Colon (tissue), 2 donors: ENCODE results near the gene PTCH1.

Experiments
- FAIRE-seq: peaks from 2 replicates; lab custom pipeline; 2012; peaks lifted over from hg19 to GRCh38; lab: Jason Lieb, UNC
- donor health status: control.
- donor health status: control.

Gene PTCH1

DNA sequence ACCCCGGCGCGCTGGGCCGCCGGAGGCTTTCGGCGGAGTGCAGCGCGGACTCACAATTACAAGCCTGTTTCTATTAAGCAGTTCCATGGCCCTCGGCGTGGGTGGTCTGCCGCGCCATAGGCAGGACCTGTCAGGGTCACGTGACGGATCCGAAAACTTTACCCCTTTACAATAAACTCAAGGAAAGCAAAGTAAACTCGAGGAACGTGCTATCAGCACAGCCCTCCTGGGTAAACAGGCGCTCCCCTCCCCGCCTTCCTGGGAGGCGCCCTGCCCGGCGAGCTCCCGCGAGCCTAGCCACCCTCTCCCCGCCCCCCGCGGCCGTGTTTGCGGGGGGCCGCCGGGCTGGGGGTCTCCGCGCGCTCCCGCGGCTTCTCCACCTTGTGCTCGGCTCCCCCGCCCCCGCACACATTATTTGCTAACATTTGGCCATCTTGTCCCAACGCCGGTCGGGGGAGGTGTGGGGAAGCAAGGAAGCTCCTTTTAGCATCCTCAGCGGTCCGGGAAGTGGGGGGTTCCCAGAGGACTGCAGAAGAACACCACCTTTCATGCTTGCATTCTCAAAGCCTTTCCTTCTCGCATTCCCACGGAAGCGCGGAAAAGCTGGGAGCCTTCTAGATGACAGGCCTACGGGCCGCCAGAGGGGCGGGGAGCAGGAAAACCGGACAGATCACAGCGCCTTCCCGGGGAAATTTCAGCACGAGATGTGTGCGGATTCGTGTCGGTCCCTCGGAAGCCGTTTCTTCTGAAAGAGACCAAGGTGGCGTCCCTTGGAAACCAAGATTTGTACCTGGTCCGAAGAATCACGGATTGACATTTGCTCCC lies at the start of gene PTCH1:
PTCH1 (minus strand) TSS at position 238 of the 825 bp plus-strand sequence.
- FAIRE-seq: no peak

DNA sequence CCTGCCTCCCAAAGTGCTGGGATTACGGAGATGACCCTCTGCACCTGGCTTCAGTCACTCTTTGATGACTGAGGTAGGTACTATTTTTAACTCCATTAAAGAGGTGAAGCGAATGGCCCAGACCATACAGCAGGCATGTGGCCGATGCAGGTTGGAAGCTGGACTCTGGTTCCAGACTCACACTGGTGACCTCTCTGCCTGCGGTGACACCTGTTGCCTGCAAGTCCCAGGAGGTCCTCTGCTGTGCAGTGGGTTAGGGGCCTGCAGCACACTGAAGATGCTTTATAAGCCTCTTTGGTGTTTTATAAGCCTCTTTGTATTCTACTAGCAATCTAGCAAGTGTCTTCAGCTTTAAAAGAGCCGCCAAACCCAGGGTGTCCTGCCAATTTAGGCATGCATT lies 49.2 kb upstream of the PTCH1 start:
- FAIRE-seq: no peak

DNA sequence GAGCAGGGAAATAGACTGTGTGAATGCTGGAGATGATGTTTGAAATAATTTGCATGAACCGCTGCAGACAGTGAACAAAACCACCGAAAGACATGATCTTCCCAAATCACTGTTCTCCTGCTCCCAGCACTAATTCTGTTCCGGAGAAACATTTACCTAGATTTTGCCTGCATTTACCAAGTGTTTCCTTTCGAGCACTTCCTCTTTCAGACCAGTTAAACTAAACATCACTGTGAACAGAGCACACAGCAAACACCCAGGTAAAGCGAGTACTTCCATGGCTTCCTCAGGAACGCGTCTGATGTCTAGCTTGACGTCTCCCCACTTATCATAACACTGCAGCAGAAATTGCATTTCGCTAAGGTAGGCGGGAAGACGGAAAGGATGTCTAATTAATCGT lies 45.1 kb upstream of the PTCH1 start:
- FAIRE-seq: no peak

DNA sequence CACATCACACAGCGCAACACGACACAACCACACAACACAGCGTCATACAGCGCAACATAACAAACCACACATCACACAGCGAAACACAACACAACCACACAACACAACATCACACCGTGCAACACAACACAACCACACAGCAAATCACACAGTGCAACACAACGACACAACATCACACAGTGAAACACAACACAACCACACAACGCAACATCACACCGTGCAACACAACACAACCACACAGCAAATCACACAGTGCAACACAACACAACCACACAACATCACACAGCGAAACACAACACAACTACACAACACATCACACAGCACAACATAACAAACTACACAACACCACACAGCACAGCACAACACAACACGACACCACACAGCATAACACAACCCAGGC lies 40.4 kb upstream of the PTCH1 start:
- no peak for FAIRE-seq

DNA sequence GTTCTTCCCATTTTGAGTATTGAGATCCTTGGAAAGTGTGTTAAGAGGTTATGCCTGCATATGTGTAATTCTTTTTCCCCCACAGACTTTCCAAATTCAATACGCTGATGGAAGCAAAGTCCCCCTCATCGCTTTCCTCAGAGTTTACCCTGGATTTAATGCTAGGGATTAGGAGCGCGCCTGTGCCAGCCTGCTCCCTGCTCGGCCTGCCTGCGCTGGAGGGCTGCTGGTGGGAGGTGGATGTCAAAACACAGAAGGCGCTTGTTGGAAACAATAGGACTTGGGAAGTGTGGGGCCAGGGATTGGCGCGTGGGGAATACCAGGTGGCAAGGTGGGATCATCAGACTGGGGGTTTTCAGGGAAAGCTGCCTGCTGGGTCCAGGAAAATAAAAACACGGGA lies 39.8 kb upstream of the PTCH1 start:
- no peak for FAIRE-seq

DNA sequence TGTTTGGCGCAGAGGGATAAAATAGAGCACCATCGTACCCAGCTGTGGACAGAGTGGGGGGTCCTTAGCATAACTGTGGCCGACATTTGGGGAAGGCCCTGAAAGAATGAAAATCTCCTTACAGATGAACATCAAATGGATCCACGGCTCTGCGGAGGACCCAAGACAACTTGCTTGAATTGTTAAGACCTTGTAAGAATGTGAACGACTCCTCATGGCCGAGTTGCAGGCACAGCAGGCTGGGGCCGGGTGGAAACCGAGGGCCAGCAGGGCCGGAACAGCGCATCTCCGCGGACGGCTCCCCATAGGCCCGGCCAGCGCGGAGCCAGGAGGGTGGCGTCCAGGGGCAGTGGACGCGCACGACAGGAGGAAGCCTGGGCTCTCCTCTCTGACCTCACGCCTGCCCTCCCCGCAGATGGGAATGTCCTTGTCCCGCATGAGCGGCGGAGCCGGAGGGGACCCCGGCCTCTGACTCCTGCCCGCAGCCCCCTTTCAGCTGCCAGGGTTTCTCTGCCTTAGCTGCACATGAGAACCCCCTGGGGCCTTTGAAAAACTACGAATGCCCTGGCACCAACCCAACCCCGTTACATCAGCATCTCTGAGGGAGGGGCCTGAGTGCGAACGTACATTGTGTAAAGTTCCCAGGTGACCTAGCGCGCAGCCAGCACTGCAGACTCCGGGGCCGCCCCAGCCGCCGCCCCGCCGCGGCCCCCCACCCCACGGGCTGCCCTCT lies 36.2 kb upstream of the PTCH1 start:
- FAIRE-seq: no peak

DNA sequence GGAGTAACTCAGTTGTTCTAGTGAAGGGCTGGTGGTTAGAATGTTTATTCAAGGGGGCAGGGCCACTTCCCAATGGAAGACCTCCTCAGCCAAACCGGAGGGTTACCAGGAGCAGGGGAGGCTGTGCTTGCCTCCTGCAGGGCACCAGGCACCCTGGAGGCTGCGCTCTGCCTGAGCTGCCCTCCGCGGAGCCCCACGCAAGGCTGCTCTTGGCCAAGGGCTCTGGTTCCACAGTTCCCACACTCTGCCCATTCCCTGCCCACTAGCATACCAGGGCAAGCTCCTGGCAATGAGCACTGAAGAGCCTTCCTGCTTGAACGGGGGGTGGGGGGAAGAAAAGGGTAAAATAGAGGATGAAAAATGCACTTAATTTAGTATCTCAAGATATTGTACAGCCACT lies 35.5 kb upstream of the PTCH1 start:
- FAIRE-seq: no peak

DNA sequence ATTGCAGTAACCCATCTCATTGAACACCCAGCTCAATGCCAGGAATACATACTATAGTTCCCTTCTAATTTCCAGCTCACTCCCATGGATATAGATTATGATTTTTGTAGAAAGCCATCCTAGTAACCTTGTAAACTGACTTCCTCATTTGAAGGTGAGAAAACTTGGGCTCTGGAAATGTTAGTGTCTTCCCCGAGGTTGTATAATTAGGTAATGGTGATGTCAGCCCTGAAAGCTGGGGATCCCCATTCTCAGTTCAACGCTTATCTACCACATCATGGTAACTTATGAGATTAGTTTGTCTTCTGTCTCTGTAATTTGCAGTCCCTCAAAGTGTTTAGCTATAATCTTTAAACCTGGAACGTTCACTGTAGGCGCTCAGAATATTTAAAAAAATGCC lies 34.6 kb upstream of the PTCH1 start:
- no peak for FAIRE-seq

DNA sequence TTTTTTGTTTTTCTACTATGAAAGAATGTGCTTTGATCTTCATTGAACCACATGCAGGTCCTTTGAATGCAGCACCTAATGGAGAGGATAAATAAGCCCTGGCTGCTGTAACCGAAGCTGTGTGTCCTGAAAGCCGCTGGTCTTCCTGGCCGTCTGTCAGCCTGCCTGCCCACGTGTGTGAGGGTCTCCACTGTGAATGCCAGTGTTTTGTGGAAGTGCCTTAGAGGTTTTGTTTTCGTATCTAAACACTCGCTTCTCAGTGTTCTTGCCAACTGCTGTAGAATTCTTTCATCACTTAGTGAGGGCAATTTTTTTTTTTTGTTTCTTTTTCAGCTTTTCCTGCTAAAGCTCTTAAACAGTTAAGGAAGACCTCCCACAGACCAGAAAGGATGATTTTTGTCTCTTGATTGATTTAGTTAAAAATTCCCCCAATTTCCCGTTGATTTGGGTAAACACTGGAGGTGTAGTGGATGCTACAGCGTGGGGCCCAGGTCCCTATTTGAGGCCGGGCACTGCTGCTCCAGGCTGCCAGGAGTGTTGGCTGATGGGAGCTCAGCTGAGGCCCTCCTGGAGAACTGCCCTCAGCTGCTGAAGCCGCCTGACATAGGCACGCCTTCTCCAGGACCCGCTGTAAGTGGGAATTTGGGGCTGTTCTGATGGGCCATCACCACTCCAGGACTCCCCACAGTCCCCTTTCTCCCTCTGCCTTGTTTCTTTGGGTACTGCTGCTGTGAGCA lies 29.2 kb upstream of the PTCH1 start:
- no peak for FAIRE-seq

DNA sequence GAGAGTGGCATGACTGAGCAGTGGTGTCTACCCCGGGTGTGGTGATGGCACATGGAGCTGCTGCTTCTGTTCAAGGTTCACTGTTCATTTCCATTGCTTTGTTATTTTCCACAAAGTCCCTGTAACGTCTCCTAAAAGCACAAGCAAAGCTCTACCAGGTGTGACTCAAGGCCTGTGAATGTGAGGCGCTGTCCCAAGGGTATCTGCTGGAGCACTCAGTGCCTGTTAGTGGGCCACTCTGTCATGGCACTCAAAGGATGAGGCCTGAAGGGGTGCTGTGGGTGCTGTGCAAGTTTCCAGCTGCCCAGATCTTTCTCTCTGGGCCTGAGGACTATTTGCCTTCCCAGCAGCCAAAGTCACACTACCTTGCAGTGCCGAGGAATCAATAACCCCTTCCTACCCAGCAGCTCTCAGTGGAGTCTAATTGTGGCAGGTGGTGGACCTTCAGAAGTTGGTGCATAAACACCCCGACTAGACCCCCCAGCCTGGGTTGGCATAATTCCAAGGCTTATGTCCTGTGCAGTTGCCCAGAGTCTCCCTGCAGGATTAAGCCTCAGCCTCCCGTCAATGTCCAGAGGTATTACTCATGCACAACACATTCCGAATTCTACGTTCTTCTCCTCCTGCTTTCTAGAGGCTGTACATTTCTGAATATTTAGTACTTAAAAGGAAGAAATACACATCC lies 17.4 kb upstream of the PTCH1 start:
- no peak for FAIRE-seq

DNA sequence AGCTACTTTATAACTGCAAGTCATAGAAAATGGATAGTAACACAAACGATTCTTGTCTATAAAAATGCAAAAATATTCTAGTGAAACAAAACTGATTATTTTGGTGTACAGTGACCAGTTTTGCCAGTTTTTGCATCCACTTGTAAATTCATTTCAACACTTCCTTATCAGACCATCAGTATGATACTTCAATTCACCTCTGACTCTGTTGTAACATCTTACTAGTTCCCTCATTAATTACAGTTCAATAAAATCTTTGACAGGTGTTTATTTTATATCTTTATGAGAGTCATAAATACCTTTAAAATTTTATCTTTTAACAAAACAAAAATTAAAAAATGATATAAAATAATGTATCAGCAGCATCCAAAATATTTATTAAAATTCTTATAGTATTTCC lies 13.1 kb upstream of the PTCH1 start:
- no peak for FAIRE-seq

DNA sequence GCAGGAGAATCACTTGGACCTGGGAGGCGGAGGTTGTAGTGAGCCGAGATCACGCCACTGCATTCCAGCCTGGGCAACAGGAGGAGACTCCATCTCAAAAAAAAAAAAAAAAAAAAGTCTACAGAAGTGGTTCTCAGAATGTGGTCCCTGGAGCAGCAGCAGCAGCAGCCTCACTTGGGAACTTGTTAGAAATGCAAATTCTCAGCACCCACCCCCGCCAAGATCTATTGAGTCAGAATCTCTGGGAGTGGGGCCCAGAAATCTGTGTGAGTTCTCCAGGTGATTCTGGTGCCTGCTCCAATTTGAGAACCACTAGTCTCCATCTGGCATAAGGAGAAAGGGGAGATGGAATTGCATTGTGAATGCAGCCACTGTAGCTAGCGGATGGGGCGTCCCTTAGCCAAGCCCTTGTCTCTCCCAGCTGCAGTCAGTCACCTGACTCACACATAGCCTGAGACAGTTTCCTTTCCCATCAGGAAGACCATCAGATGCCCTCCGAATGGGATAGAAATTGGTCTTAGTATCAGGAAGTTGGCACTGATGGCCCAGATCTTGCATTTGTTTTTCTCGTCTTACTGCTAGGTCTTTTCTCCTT lies 12.2 kb upstream of the PTCH1 start:
- FAIRE-seq: no peak

DNA sequence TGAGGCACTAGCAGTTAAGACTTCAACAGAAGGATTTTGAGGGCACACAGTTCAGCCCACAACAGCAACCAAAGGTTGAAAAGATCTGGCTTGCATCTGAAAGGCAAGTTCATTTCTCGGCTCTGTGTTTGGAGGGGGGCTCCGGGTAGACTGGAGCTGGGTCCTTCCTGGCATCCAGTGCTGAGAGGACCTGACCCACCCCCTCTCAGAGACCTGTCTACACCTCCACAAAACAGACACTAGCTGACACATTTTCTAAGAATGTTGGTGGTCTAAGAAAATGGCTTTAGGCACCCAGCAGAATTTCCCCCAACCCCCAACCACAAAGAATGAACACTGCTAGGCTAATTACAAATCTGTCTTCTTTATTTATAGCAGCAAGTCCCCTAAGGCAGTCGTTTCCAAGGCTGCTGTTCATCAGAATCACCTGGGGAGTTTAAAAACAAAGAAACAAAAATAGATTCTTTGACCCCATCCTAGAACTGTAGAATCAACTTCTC lies 6.2 kb upstream of the PTCH1 start:
- no peak for FAIRE-seq

DNA sequence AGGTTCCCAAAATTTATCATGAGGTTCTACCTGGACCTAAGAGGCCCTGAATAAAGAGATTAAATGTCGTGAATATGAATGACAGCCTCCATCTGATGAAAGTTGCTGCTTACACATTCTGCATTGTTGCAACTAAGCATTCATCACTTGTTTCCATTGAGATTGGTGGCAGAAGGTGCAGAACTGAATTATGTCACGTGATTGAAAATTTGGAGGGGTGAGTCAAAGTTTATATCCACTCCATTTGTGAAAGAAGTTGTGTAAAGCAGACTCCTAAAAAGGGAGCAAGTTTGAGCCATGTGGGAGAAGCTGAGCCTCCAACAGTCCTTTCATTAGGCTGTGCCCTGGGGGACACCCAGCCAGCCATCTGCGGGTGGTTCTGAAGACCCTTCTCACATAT lies 4.9 kb upstream of the PTCH1 start:
- FAIRE-seq: no peak

DNA sequence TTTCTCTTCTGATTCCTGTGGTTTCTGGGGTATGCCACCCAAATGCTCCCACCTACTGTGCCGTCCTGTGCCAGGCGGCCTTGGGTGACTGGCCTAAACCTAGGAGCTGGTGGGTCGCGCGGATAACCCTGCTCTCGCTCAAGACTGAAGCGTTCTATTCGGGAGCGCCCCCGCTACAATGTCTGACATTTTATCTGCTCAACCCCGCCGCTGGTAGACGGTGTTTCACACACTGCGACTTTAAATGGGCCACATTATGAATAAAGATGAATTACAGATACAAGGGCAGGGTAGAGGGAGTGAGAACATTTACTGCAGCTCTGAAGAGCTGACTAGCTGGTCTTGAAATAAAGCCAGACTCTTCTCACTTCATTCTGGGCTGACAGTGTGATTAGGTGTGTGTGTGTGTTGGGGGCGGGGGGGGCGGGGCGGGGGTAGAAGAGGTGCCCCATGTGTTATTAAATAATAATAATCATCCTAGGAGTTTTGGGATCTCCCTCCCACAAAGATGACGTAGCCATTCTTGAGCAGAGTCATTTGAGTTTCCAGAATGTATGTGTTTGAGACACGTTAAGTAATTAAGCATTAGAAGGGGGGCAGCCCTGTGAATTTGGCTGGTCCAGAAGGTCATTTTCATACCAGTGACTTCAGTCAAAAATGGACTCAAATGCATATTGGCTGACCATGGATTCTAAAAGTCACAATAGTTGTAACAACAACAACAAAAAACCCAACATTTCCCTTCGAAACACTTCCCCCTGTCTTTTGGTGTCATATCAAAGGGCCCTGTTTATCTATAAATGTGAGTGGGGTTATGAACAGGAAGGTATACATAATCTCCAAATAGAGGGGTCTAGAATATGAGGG lies 1.0 kb upstream of the PTCH1 start:
- no peak for FAIRE-seq

DNA sequence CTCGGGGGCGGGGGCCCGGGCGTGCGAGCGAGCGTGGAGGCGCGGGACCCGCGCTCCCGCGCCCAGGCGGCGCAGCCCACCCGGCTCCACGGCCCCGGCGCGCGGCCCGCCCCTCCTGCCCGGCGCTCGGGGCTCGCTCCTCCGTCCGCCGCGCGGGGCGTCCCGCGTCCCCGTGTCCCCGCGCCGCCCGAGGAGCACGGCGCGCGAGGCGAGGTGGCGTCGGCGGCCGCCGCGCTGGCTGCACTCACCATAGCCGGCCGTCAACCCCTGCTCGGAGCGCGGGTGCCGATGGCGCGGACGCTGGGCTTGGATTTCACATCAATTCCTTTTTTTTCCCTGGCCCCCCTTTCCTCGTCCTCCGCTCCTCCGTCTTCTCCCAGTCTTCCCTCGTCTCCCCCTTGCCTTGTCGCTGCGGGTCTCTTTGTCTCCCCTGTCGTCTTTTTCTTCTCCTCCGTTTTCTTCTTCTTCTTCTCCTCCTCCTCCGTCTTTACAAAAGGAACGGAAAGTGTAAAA lies 494 bp downstream of the PTCH1 start:
- FAIRE-seq: no peak

DNA sequence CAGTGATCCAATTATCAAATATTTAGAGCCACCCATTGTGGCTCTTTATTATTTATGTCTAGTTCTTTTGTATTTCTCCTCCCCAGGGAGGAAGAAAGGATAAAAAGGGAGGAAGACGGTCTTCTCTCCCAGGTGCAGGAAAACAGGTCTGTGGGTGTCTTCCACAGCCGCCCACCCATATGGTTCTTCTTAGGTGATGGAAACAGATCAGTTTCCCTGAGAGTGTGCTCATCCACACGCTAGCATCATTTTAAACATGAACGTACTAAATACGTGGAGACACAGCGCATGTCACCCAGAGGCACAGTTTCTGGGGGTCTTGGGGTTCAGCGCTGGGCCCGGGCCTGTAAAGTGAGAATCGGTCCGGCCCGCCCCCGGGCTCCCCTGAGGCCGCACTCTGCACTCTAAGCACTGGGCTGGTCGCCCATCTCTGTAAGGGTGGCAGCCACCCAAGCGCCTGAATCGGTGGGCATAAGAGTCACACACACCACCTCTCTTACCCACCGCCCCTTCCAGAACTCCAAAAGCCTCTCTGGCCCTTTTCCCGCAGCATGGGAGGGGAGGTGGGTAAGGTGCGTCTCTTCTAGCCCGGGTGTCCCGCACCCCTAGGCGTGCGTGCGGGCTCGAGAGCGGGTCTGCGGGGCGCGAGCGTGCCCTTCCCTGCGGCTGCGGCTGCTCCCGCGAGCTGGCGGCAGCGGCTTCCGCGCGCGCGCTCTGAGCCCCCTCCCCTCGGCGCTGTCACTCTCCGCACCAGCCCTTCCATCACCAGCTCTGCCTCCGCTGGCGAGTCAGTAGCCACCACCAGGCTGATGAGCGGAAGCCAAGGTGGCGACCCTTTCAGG lies 1.3 kb downstream of the PTCH1 start:
- FAIRE-seq: no peak

DNA sequence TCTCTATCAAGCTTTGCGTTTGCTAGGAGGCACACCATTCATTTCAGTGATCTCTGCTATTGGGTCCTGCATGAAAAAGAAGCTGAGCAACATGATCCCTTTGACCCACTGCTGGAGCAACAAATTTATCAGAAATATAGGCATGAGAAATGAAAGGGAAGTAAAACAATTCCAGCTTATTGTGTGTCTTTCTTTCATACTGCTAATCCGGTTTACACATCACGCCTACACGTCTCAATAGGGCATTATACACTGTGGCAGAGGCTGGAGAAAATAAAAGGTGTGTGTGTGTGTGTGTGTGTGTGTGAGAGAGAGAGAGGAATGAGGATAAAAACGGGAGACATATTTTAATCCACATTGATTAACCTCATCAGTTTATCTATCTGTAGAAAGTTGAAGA lies 2.4 kb downstream of the PTCH1 start:
- FAIRE-seq: no peak

DNA sequence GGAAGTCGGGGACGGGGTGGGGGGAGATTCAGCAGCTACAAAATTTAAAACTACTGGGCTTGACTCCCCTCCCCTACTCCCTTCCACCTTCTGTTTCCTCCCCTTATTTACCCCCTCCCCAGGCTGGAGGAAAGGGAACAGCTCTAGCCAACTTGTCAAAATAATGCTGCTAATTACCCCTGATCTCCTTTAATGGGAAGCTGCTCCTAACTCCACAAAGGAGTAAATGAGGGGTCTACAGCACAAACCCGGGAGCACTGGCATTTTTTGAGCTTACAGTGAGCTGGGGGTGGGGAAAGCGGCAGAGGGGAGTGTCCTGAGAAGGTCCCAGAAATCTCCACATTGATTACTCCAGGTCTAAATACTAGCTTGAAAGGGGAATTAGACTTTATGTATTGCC lies 3.1 kb downstream of the PTCH1 start:
- FAIRE-seq: no peak

DNA sequence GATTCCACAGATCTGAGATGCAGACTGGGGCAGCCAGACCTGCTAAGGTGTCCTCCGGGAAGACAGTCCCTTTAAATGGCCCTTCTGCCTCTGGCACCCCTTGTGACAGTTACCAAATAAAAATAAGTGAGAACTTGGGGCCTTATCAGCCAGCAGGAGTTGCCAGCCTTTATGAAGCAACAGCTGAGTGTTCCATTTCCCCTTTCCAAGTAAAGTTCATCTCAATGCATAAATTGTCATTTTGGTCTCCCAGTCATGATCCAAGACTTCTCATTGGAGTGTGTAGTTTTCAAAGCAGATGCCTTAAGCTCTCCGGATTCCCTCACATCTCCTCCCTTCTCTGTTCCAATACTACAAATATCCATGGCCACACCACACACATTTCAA lies 4.1 kb downstream of the PTCH1 start:
- FAIRE-seq: no peak
